ENCODE results near the gene TPCN2. TPM values are rescaled to one million over a fixed set of nuclear protein-coding genes. Genes with fewer than 3 reads are reported as not detected.

Gene TPCN2
- total RNA-seq, 1 experiment from 2014 or later, result 63.6 TPM

DNA sequence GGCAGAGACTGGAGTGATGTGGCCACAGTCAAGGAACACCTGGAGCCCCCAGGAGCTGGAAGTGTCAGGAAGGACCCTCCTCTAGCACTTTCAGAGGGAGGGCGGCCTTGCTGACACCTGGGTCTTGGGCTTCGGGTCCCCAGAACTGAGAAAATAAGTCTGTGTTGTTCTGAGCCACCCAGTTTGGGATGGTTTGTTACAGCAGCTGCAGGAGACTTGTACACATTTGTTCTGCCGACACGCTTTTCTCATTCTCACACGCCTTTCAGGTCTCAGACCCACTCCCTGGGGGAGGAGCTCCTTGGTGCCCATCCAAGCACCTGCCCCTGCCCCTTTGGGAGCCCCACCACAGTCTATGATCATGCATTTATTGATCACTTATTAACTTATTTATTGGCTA, 59.8 kb downstream of the TPCN2 start:
- DNase-seq, result no peak
- Mint-ChIP-seq H3K9me3 (ENCODE audit: unreplicated experiment) (peaks cover 24% of the 10 kb centered on the region), H3K27ac (ENCODE audit: unreplicated experiment) (no peak overlapping the region), H3K4me1 (ENCODE audit: low read depth, unreplicated experiment) (peaks cover 7% of the 10 kb centered on the region), H3K27me3 (ENCODE audit: insufficient read depth, unreplicated experiment) (no peaks in the 10 kb centered on the region), H3K4me3 (ENCODE audit: unreplicated experiment) (no peak overlapping the region), H3K36me3 (ENCODE audit: insufficient read depth, unreplicated experiment) (no peaks in the 10 kb centered on the region)
- no peak overlapping the region for H3K4me3 ChIP-seq (ENCODE audit: low read depth, low read length)
- POLR2A ChIA-PET, result no interaction called here
- TF ChIP-seq, protein P1, sequence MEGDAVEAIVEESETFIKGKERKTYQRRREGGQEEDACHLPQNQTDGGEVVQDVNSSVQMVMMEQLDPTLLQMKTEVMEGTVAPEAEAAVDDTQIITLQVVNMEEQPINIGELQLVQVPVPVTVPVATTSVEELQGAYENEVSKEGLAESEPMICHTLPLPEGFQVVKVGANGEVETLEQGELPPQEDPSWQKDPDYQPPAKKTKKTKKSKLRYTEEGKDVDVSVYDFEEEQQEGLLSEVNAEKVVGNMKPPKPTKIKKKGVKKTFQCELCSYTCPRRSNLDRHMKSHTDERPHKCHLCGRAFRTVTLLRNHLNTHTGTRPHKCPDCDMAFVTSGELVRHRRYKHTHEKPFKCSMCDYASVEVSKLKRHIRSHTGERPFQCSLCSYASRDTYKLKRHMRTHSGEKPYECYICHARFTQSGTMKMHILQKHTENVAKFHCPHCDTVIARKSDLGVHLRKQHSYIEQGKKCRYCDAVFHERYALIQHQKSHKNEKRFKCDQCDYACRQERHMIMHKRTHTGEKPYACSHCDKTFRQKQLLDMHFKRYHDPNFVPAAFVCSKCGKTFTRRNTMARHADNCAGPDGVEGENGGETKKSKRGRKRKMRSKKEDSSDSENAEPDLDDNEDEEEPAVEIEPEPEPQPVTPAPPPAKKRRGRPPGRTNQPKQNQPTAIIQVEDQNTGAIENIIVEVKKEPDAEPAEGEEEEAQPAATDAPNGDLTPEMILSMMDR (IDR thresholded peaks at IDR 0.05; ENCODE audit: insufficient read depth in 1 of 2, low read depth in 1 of 2, low read length in 1 of 2, severe bottlenecking in 1 of 2, unreplicated experiment in 1 of 2), result no peak
- BruUV-seq (replicated peaks), result no TSS peak
- intact Hi-C loops (cut with micrococcal nuclease; ENCODE audit: unreplicated experiment), result no loop called here
- H3K27me3 ChIP-seq (replicated peaks; ENCODE audit: control insufficient read depth, insufficient read depth, low read length), result no peaks in the 10 kb centered on the region
- H3K9me3 ChIP-seq, result peaks cover 15% of the 10 kb centered on the region
- H3K36me3 ChIP-seq (ENCODE audit: control insufficient read depth, insufficient read depth, low read length), result peaks cover 3% of the 10 kb centered on the region; the same call in 1 of the 2 replicates
- CTCF ChIA-PET, result interaction anchor here (0.6 kb wide), 1 partner anchor 166 kb away, joined by 6 read pairs; no protein-coding TSS in a partner anchor
- H3K4me1 ChIP-seq, result peaks cover 30% of the 10 kb centered on the region

- ChIA-PET CTCF (no interaction called here), POLR2A (no interaction called here)
- intact Hi-C loops (cut with micrococcal nuclease; ENCODE audit: unreplicated experiment), result no loop called here
- Histone ChIP-seq H3K4me1 (peaks cover 35% of the 10 kb centered on the region), H3K36me3 (ENCODE audit: control insufficient read depth, insufficient read depth, low read length) (peaks cover 3% of the 10 kb centered on the region; the same call in 1 of the 2 replicates), H3K9me3 (peaks cover 15% of the 10 kb centered on the region), H3K4me3 (ENCODE audit: low read depth, low read length) (no peak overlapping the region), H3K27me3 (replicated peaks; ENCODE audit: control insufficient read depth, insufficient read depth, low read length) (no peaks in the 10 kb centered on the region)
- no TSS peak for BruUV-seq (replicated peaks)
- H3K27me3 Mint-ChIP-seq (ENCODE audit: insufficient read depth, unreplicated experiment), result no peaks in the 10 kb centered on the region
- no peak overlapping the region for H3K27ac Mint-ChIP-seq (ENCODE audit: unreplicated experiment)
- H3K9me3 Mint-ChIP-seq (ENCODE audit: unreplicated experiment), result peaks cover 24% of the 10 kb centered on the region
- no peak overlapping the region for H3K4me3 Mint-ChIP-seq (ENCODE audit: unreplicated experiment)
- H3K36me3 Mint-ChIP-seq (ENCODE audit: insufficient read depth, unreplicated experiment), result no peaks in the 10 kb centered on the region
- no peak for DNase-seq
- peaks cover 13% of the 10 kb centered on the region for H3K4me1 Mint-ChIP-seq (ENCODE audit: low read depth, unreplicated experiment)
- TF ChIP-seq, protein P1 (IDR thresholded peaks at IDR 0.05; ENCODE audit: insufficient read depth in 1 of 2, low read depth in 1 of 2, low read length in 1 of 2, severe bottlenecking in 1 of 2, unreplicated experiment in 1 of 2), result no peak
These were observed 60.4 kb downstream of the TPCN2 start for GRCh38 chr11:69109101-69109500.

- Histone ChIP-seq H3K4me3 (ENCODE audit: low read depth, low read length) (no peak overlapping the region), H3K27me3 (replicated peaks; ENCODE audit: control insufficient read depth, insufficient read depth, low read length) (no peaks in the 10 kb centered on the region), H3K9me3 (peaks cover 15% of the 10 kb centered on the region), H3K36me3 (ENCODE audit: control insufficient read depth, insufficient read depth, low read length) (peaks cover 3% of the 10 kb centered on the region; the same call in 1 of the 2 replicates), H3K4me1 (peaks cover 48% of the 10 kb centered on the region)
- Mint-ChIP-seq H3K27ac (ENCODE audit: unreplicated experiment) (no peak overlapping the region), H3K36me3 (ENCODE audit: insufficient read depth, unreplicated experiment) (no peaks in the 10 kb centered on the region), H3K4me1 (ENCODE audit: low read depth, unreplicated experiment) (peaks cover 20% of the 10 kb centered on the region), H3K4me3 (ENCODE audit: unreplicated experiment) (no peak overlapping the region), H3K27me3 (ENCODE audit: insufficient read depth, unreplicated experiment) (no peaks in the 10 kb centered on the region), H3K9me3 (ENCODE audit: unreplicated experiment) (peaks cover 24% of the 10 kb centered on the region)
- CTCF ChIA-PET, result no interaction called here
- TF ChIP-seq, protein P1 (IDR thresholded peaks at IDR 0.05; ENCODE audit: insufficient read depth in 1 of 2, low read depth in 1 of 2, low read length in 1 of 2, severe bottlenecking in 1 of 2, unreplicated experiment in 1 of 2), result no peak
- DNase-seq, result no peak
- intact Hi-C loops (cut with micrococcal nuclease; ENCODE audit: unreplicated experiment), result no loop called here
- BruUV-seq (replicated peaks), result no TSS peak
- POLR2A ChIA-PET, result no interaction called here
These were observed 61.7 kb downstream of the TPCN2 start for GRCh38 chr11:69110451-69110850.

Measured in Caco-2 (cell line).